ENCODE data around the gene TNIK.

TNIK gene

DNA sequence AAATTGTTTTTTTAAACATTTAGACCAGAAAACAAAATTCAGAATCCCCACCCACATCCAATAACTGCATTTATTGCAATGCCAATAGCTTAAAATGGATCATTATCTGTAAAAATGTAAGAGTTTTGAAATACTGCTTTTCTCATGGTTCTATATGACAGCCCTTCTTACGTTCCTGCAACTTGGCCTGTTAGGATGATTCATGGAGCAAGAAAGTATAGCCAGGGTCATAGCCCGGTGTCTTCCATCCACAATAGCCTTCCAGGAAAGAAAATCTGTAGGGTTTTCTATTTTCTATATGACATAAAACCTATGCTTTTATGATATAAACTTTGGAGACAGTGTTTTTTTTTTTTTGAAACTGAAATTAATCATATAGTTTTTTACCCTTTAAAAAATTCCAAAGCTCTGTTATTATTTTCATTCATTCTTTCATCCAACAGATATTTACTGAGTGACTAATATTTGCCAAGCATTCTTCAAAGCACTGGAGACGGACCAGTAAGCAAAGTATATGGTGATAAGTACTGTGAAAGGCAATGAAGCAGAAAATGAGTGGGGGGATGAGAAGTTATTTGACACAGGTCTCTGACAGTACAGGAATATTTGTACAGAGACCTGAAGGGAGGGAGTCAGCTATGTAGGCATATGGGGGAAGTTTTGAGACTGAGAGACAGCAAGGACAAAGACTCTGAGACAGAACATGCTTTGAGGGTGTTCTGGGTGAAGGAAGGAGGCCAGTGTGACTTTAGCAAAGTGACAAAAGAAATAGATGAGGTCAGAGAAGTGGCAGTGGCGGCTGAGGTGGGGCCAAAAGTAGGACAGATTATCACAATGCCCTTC lies 404.6 kb downstream of the TNIK start:
- H3K4me1 ChIP-seq = no peaks in the 10 kb centered on the region
- no peaks in the 10 kb centered on the region for H3K9me3 ChIP-seq
- TF ChIP-seq, protein P1, sequence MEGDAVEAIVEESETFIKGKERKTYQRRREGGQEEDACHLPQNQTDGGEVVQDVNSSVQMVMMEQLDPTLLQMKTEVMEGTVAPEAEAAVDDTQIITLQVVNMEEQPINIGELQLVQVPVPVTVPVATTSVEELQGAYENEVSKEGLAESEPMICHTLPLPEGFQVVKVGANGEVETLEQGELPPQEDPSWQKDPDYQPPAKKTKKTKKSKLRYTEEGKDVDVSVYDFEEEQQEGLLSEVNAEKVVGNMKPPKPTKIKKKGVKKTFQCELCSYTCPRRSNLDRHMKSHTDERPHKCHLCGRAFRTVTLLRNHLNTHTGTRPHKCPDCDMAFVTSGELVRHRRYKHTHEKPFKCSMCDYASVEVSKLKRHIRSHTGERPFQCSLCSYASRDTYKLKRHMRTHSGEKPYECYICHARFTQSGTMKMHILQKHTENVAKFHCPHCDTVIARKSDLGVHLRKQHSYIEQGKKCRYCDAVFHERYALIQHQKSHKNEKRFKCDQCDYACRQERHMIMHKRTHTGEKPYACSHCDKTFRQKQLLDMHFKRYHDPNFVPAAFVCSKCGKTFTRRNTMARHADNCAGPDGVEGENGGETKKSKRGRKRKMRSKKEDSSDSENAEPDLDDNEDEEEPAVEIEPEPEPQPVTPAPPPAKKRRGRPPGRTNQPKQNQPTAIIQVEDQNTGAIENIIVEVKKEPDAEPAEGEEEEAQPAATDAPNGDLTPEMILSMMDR (IDR thresholded peaks at IDR 0.05) = no peak
- no peak overlapping the region for H3K27ac ChIP-seq
- no peaks in the 10 kb centered on the region for H3K27me3 ChIP-seq
- DNase-seq = no peak
- H3K4me3 ChIP-seq = no peak overlapping the region
- H3K36me3 ChIP-seq = no peaks in the 10 kb centered on the region
- intact Hi-C loops (cut with DNase I; ENCODE audit: low total_unique reads) = no loop called here

GRCh38 chr3:171054921-171055320 lies 405.3 kb downstream of the TNIK start:
- Histone ChIP-seq H3K4me3 (no peak overlapping the region), H3K36me3 (no peaks in the 10 kb centered on the region), H3K4me1 (no peaks in the 10 kb centered on the region), H3K9me3 (no peaks in the 10 kb centered on the region), H3K27me3 (no peaks in the 10 kb centered on the region), H3K27ac (no peak overlapping the region)
- DNase-seq = no peak
- TF ChIP-seq, protein P1 (IDR thresholded peaks at IDR 0.05) = no peak
- intact Hi-C loops (cut with DNase I; ENCODE audit: low total_unique reads) = no loop called here

GRCh38 chr3:171054231-171054630 lies 406.0 kb downstream of the TNIK start:
- intact Hi-C loops (cut with DNase I; ENCODE audit: low total_unique reads) = no loop called here
- peaks cover 0 to 3% (median 0%) of the 10 kb centered on the region in 4 donors for H3K4me1 ChIP-seq
- DNase-seq = no peak
- no peaks in the 10 kb centered on the region for H3K9me3 ChIP-seq
- H3K36me3 ChIP-seq = no peaks in the 10 kb centered on the region
- TF ChIP-seq, protein P1 (IDR thresholded peaks at IDR 0.05) = no peak
- no peak overlapping the region for H3K27ac ChIP-seq
- H3K4me3 ChIP-seq = no peak overlapping the region
- no peaks in the 10 kb centered on the region for H3K27me3 ChIP-seq

DNA sequence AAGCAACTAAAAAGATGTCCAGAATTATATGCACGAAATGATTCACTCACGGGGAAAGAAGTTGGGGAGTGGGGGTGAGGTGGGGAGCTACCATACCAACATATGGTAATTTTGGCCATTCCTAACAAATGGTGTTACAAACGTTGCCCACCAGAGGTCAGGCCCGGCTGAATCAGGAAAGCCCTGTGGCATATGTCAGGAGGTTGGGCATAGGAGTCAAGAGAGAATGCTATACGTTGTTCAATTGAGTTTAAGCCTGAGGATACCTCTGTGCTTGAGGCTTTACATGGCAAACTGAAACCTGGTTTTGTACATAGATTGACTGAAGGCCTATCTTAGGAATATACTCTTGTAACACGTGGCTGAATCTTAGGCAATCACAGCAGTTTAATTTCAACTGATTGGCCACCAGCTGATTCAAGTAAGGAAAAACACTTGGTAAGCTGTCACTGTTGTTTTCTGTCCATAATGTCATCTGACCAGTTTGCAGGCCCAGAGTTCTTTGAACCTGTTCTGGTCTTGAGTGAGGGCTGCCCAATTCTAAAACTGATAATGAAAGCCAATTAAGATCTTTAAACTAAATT lies 410.3 kb downstream of the TNIK start:
- Histone ChIP-seq H3K4me1 (peaks cover 0 to 3% (median 0%) of the 10 kb centered on the region in 4 donors), H3K36me3 (no peaks in the 10 kb centered on the region), H3K9me3 (no peaks in the 10 kb centered on the region), H3K4me3 (no peak overlapping the region), H3K27ac (no peak overlapping the region), H3K27me3 (no peaks in the 10 kb centered on the region)
- intact Hi-C loops (cut with DNase I; ENCODE audit: low total_unique reads) = loop anchor here (5.0 kb wide), 1 partner anchor 522 kb away; no protein-coding TSS in a partner anchor
- DNase-seq = peak in 1 of 2 donors; percentile 41
- TF ChIP-seq, protein P1 (IDR thresholded peaks at IDR 0.05) = peak; percentile 49 to 51

- TF ChIP-seq, protein P1 (IDR thresholded peaks at IDR 0.05) = no peak
- Histone ChIP-seq H3K27me3 (no peaks in the 10 kb centered on the region), H3K4me1 (peaks cover 0 to 3% (median 0%) of the 10 kb centered on the region in 4 donors), H3K9me3 (no peaks in the 10 kb centered on the region), H3K4me3 (no peak overlapping the region), H3K27ac (no peak overlapping the region), H3K36me3 (no peaks in the 10 kb centered on the region)
- intact Hi-C loops (cut with DNase I; ENCODE audit: low total_unique reads) = loop anchor here (5.0 kb wide), 1 partner anchor 526 kb away; no protein-coding TSS in a partner anchor
- DNase-seq = no peak
Measured at GRCh38 chr3:171046760-171047159, 413.4 kb downstream of the TNIK start.

Measured in tibial artery (tissue), 4 donors.